Ammon's horn (tissue), 1 donor: ENCODE results near the gene CEP112.

ENCODE experiments used
- DNase-seq: peaks from one replicate; pipeline ENCODE4 v3.0.0-alpha.2; 2016; ENCODE audit warnings: low spot score

CEP112 gene

DNA sequence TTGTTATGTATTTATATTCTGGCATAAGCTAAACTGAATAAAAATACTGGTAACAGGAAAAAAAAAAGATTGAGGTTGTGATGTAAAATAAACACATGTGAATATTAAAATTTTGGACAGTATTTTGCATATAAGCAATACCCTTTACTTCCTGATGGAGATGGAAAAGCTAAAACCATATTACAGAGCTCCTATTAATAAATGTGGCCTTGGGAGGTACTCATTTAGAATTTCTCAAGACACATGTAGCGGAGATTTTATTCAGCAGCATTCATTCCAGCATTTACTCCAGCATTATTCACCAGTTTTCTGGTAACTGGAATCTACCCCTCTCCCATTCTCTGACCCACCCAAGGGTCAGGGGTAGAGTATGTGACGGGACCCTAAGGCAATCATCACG lies 536.2 kb downstream of the CEP112 start:
- DNase-seq, result no peak

DNA sequence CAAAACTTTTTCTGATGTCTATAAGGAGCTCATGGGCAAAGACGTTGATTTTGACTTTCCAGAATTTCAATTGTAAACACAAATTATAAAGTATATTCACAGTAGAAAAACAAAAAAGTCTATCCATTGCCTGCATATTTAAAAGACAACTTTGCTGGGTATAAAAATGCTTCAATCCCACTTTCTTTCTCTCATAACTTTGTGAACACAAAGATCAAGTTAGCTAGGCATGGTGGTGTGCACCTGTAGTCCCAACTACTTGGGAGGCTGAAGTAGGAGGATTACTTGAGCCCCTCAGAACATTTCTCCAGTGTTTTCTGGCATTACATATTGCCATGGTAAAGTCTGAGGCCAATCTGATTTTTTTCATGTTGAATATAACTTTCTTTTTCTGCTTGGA lies 547.4 kb downstream of the CEP112 start:
- no peak for DNase-seq

DNA sequence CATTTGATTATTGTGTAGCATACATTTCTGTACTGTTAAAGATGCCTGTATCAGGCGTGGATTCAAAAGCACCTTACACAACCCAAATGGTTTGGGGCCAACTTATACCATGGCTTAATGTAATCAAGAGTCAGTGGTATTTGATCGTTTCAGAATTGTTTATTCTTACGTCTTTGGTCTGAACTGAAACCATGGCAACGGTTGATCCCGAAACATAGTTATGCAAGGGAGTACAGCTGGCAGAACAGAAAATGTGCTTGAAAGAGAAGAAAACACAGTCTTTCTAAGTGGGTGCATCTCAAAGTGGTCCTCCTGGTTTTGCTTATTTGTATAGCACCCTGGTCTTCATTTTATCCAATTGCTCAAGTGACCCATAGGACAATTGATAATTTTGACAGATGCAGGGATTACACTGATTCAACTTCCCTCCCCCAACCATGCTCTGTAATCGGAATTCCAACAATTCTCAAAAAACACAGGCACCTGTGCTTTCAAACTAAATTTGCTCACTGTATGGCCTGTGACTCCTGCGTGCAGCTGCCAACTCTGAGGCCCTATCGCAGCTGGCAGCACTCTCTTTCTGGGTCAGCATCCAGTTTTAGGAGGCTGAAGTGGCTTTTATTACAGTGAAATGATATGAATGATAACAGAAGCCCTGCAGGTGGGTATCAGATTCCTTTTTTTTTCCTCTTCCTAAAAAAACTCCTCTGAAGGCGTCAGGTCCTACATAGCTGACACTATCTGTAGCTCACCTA lies 553.5 kb downstream of the CEP112 start:
- peak; percentile 41 for DNase-seq

DNA sequence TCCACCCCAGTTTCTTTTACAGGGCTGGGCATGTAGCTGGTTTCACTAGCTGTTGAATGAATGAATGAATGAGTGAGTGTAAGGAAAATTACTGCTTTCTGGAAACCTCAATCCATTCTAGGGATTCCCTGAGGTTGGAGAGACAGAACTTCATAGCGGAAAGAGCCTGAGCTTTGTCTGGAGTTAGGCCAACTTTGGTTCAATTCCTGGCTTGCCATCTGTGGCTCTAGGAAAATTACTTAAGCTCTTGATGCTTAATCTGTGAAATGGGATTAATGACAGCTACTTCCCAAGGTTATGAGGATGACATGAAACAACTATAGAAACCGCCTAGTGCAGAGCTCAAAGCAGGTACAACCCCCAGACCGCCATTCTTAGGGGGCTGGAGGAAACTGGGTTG lies 554.1 kb downstream of the CEP112 start:
- DNase-seq, result peak; percentile 23

DNA sequence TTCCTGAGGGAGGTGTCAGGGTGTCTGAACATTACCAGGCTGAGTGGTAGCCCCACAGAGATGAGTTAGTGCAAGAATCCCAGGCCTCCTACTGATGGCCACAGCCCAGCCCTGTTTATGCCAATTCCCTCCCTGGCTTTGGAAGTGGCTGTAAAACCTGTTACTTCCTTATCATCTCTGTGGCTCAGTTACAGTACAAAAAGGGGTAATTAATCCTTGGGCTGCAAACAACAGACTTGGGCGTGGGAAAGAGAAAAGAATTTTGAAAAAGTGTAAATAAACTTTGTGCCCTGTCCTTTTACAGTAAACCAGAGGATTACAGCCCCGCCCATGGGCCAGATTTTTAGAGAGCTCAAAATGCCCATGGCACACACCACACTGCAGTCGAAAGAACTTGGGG lies 557.4 kb downstream of the CEP112 start:
- no peak for DNase-seq

DNA sequence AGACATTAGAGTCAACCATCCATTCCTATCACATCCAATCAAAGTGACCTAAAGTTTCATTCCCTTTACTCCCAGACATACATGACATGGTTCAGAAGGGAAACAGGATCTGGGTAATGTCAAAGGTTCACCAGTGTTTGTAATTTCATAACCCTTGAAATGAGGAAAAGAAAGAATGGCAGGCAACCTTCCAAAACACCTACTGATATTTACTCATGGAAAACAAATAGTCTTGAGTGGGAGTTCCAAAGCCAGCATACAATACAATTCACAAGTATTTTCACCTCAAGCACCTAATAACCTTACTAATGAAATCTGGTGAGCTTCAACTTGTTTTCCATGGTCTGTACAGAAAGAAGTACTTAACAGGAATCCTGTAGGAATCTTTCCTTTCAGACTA lies 557.9 kb downstream of the CEP112 start:
- no peak for DNase-seq

DNA sequence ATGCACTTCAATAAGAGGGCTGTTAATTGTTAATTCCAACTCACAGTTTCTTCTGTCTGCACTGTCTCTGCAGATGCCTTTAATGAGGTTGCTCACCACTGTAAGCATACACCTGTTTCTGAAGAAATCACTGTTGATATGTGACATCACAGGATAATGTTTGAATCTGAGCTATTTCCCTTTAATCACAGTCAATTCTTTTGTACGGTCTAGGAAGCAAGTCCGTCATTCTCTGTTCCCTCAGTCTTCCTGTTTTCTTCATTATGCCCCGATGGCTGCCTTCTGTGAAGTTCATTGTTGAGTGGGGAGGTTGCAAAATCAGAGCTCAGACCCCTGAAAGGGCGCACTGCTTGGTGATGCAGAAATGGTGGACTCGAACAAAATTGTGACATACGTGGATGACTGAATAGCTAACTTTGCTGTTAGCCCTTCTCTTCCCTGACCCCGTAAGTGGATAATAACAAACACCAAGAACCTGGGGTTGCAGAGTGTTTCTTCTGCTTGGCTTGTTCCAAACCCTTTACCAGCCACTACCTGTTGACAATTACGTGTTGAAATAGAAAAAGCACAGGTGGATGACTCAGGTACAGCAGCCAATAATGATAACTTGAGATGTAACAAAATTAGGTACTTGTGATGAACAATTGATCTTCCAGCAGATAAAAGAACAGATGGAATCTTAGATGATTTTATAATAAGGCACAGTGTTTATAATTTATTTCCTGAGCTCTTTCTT lies 558.6 kb downstream of the CEP112 start:
- DNase-seq, result no peak

DNA sequence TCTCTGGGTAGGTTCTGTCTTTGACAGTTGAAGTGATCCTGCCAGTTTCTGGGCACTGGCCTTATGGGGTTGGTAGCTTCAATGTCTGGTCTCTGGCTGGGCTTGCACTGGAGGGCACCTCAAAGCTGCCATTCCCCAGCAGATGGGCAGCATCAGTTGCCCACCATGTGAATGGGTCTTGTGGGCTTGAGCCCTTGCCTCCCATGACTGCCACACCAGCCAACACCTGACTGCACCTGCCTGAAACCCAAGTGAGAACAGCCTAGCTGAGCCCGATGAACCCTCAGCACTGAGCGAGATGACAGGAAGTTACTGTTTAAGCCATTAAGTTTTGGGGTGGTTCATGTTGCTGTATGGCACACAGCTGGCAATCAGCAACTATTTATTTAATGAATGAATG lies 561.4 kb downstream of the CEP112 start:
- no peak for DNase-seq

DNA sequence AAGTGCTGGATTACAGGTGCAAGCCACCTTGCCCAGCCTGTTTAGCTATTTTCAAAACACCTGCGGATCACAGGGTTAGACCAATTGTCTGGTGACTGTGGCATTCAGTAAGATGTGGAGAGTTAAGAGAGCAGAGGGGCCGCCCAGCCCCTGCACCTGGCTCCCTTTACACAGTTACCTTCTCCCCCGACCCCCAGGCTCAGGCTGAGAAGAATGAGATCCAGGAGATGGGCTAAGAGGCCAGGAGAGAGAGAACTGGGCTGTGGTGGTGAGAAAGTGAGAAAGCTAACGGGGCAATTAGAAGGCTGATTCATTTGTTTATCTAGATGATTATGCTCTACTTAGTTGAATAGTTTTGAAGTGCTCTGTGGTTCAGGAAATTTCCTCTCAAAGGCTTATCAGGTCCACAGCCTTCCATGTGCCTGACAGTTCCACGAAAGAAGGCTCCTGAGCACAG lies 562.7 kb downstream of the CEP112 start:
- no peak for DNase-seq

DNA sequence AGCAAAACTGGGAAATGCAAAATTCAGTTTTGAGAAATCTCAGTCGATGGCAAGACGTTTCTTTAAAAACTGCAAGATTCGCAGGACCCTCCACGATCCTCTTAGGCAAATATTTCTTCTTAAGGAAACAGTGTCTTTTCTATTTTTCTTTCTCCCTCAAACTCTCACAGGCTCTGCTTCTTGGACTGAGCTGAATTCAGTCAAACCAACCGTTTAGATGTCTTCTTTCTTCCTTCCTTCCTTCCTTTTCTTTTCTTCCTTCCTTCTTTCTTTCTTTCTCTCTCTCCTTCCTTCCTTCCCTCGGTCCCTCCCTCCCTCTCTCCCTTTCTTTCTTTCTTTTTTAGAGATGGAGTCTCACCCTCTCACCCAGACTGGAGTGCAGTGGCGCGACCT lies 563.3 kb downstream of the CEP112 start:
- DNase-seq, result no peak

DNA sequence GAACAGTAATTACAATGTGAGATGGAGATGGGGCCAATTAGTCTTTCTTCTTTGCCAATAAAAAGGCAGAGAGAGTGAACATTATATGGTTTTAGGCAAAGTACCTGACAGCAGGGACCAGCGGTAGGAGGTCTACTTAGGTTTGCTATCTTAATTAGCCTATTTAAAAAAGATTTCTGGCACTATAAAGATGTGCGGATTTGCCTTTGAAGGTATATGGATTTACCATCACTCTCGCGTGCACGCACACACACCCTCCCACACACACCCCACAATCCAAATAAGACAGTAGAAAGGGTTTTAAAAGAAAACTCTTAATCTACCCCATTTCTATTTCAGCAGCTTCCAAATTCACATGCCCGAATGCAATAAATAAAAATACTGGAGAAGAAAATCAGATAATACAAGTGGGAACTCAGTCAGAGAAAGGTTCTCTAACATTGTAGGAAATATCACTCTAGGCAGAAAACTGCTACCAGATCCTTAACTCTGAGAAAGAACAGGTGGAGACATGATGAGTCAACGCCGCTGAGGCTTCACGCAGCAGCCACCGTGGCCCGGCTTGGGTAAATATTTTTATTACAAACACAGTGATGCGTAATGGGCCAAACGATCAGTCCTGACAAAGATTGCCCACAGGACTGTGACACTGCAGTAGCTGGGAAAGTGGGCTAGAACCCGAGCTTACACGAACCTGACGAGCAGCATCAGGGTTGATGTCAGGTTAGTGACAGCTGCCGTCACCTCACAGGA lies 563.9 kb downstream of the CEP112 start:
- peak; percentile 21 for DNase-seq

DNA sequence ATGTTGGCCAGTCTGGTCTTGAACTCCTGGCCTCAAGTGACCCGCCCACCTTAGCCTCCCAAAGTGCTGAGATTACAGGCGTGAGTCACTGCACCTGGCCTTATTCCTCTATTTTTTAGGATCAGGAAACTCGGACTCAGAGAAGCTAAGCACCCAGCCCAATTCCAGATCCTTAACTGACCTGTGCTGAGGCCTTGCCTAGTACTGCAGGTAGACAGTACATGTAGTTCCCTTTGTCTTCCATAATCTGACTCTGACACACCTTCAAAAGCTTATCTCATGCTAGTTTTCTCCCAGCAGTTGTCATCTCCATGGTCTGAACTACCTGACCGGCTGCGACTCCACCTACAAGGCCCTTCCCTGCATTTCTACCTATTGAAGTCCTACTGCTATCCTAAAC lies 564.8 kb downstream of the CEP112 start:
- no peak for DNase-seq

DNA sequence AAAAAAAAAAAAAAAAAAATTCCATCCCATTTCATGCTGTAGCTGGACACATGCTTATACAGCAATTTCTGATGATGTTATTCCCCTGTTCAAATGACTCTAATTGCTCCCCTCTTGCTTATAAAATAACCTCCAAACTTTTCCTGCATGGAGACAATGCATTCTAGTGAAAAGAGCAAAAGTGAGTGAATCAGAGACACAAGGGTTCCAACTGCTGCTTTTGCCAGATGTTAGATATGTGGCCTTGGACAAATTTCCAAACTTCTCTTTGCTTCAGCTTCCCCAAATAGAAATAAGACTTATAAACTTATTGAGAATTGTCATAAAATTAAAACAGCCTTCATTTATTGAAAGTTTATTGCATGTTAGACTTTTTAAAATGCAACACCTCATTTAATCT lies 565.5 kb downstream of the CEP112 start:
- no peak for DNase-seq

DNA sequence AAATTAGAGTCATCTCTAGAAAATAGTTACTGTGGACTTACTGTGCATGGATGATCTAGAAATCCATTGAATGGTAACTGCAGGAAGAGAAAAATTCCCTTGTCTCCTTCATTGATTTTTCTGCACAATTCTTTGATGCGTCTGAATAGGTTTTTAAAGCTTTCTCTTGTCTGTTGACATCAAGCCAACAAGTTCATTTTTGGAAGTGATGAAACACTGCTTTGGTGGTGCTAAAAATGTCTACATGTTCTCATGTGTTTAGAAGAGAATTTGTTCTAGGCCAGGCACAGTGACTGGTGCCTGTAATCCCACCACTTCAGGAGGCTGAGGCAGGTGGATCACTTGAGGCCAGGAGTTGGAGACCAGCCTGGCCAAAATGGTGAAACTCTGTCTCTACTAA lies 573.4 kb downstream of the CEP112 start:
- DNase-seq, result peak; percentile 36

DNA sequence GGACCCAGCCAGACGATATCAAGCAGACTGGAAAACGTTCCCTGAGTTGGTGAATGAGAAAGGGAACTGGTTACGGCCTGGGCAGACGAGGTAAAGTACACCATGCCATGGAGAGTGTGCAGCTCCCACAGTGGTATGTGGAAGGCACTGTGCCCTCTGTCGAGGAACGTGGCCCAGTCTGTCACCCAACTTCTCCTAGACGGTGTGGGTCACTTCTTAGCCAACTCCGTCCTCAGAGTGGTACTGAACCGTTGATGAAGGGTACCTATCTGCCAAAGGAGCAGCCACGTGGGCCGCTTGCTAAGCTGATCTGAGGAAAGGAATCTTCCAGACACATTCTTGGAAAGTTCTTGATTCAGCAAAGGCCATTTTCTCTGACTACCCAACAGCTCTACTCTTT lies 574.4 kb downstream of the CEP112 start:
- no peak for DNase-seq

DNA sequence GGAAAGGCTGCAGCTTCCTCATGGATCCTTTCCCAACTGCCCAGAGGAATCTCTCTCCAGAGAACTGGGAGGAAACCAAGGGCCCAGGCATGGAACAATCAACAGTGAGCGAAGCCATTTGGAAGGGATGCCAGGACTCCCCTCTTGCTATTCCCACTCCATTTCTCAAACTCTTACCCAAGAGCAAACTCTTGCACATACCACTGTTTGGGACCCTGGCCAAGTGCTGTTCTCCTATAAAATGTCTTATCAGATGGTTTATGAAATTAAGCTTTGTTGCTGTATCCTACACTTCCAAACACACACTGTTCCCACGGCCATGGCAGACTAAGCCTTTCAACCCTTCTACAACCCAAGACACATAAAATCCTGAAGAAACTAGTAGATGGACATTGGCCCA lies 582.2 kb downstream of the CEP112 start:
- DNase-seq, result no peak

DNA sequence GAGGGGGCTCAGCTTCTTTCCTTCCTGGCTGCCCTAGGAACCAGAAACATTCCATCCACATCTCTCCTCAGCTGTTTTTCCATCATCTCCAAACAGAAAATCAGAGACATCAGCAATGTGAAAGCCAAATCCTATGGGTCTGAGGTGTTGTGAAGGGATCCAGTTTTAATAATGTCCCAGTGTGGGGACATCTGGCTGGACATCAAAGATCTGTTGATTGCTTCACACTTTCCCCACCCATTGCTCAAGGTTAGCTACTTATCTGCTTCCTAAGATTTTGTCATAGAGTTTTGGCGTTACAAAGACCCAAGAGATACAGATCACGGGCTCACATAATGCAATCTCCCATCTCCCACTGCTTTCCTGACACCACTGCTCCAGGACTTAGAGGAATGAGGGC lies 582.6 kb downstream of the CEP112 start:
- DNase-seq, result no peak

DNA sequence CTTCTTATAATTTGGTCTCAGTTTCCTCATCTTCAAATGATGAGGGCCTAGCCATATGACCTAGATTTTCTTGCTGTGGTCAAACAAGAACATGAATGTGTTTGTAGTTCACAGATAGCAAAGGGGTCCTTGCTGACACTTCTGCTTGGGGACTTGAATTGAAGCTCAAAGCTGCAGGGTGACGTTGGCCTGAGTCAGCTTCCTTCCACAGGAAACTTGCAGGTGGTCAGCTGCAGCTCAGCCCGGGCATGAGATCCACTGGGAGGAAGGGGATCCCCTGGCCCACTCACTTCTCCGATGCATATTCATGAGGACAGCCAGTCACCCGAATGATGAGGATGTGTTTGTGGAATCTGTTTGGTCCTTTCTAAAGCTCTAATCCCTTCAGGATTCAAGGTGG lies 587.9 kb downstream of the CEP112 start:
- DNase-seq, result no peak

DNA sequence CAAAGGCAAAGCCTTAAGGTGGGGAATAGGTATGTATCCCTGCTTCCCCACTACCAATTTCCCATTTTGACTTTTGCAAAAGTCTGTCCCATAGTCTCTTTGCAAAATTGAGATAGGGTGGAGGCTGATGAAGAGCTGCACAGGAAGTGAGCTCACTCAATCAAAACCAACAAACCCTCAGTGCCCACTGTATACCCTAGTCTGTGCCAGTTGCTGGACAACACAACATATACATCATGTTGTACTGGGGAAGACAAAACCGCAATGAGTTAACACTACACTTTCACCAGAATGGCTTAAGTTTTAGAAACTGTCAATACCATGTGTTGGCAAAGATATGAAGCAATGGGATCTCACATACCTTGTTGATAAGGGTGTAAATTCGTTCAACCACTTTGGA lies 590.1 kb downstream of the CEP112 start:
- no peak for DNase-seq

DNA sequence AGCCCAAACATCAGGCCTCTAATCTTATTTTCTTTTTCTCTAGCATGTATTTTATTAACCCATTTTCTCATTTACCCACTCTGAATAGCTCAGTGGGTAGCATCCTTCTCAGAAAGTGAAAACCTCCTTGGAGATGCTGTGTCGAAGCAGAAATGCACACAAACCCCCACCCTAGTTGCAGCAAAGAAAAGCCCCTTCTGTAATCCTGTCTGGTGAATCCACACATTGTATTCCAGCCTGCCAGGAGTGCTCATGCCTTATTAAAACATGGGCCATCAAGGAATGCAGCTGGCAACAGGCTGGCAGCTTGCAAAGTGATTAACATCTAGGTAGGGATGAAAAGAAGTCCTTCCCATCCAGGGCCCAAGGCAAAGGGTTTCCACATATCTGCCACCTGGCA lies 590.8 kb downstream of the CEP112 start:
- DNase-seq, result no peak

DNA sequence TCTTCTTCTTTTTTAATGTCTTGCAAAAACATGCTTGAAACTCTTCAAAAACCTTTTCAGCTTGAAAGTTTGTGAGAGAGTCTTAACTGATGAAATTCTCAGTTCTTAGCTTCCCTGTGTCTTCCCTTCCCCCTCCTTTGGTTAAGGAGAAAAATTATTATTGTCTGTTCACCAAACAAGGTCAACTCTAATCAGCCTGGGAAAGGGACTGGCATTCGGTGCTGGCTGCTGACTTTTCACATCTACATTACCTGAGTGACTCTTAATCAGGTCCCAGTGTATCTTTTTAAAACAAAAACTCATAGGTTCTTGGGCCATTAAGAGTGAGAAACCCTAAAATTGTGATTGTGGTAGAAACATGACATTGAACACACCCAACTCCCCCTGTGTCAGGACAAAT lies 591.4 kb downstream of the CEP112 start:
- no peak for DNase-seq

DNA sequence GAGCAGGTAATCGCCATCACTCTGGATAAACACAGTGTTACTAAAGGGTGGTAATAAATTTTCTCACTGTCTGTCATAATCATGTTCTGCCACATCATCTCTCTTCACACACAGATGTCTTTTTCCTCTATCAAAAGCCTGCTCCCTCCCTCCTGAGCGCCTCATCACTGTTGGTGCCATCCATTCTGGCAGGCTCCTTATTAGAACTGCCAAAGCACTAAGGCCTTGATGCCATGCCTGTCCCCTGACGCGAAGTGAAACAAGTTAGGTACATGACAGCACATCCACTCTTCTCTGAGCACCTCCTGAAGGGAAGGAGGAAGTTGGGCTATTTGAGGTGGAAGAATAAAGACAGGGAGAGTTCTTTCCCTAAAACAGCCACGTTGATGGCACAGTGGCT lies 592.3 kb downstream of the CEP112 start:
- peak; percentile 24 for DNase-seq

DNA sequence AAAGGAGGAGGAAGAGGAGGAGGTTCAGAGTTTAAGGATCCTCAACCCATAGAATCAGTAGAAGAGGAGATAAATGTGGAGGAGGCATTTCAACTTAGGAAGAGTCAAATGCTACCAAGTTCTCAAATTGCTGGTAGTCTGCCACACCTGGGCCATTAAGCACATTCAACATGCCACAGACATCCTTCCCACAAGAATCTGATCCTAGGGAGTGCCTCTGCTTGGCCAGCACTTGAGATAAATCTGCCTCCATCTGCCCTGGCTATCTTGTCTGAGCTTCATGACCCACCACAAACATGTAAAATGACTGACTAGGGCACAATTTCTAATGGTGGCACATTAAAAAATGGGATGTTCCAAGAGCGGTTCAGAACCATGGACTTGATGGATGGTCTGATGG lies 593.2 kb downstream of the CEP112 start:
- DNase-seq, result no peak
